Left ventricle myocardium superior (tissue), 1 donor: ENCODE data around the gene GMDS. TPM values are rescaled to one million over a fixed set of nuclear protein-coding genes. Genes with fewer than 3 reads are reported as not detected.

Experiments
- ATAC-seq: fragments of 200-7000 bp; cut with Tn5 transposase; one replicate; pipeline ENCODE4 v1.9.1; 2020; ENCODE audit warnings: mild to moderate bottlenecking, moderate library complexity
- DNase-seq: peaks from one replicate; pipeline ENCODE4 v3.0.0-alpha.2; 2020
- intact Hi-C: fragments of 100-400 bp; cut with micrococcal nuclease; formaldehyde crosslinking; loops from one replicate; pipeline ENCODE4 v1.11.0; 2022
- total RNA-seq: library from RNA; stranded (reverse); fragmentation: NEBNext Ultra II Directional; extraction: Animal tissue kit (Norgen Biotek cat#: 25700); gene quantifications from one replicate; pipeline ENCODE4 v1.2.1, GENCODE V29; 2021
- donor health status: DM: no; HTN: yes; CAD: no; lungs with severe emphysema.

GMDS gene
- total RNA-seq, 1 donor from 2014 or later = 6.4 TPM

- intact Hi-C loops = no loop called here
- ATAC-seq = no peak
These were observed 341.5 kb downstream of the GMDS start for GRCh38 chr6:1903780-1904465.

GRCh38 chr6:1901556-1901955 is 343.8 kb downstream of the GMDS start:
- no peak for DNase-seq
- intact Hi-C loops = no loop called here
- ATAC-seq = no peak

More at GRCh38 chr6:1903780-1904465, 341.5 kb downstream of the GMDS start:
- DNase-seq = no peak

- no peak for ATAC-seq
- DNase-seq = no peak
- intact Hi-C loops = no loop called here
These were observed 348.5 kb downstream of the GMDS start for GRCh38 chr6:1896897-1897296.

GRCh38 chr6:1895721-1896120 is 349.7 kb downstream of the GMDS start:
- intact Hi-C loops = no loop called here
- ATAC-seq (no peak), DNase-seq (no peak)

GRCh38 chr6:1894954-1895353 is 350.5 kb downstream of the GMDS start:
- ATAC-seq (no peak), DNase-seq (no peak)
- intact Hi-C loops = no loop called here

- DNase-seq (no peak), ATAC-seq (no peak)
- intact Hi-C loops = no loop called here
These were observed 351.8 kb downstream of the GMDS start for GRCh38 chr6:1893470-1894130.

GRCh38 chr6:1892716-1893115 is 352.7 kb downstream of the GMDS start:
- peak; percentile 27 for ATAC-seq
- intact Hi-C loops = no loop called here

GRCh38 chr6:1890987-1891386 is 354.4 kb downstream of the GMDS start:
- ATAC-seq = no peak

More at GRCh38 chr6:1892716-1893115, 352.7 kb downstream of the GMDS start:
- no peak for DNase-seq

GRCh38 chr6:1890071-1890470 is 355.3 kb downstream of the GMDS start:
- ATAC-seq (no peak), DNase-seq (no peak)
- intact Hi-C loops = no loop called here

More at GRCh38 chr6:1890987-1891386, 354.4 kb downstream of the GMDS start:
- DNase-seq = no peak
- intact Hi-C loops = no loop called here

- ATAC-seq = no peak
- DNase-seq = no peak
- intact Hi-C loops = no loop called here
These were observed 359.8 kb downstream of the GMDS start for GRCh38 chr6:1885576-1886011.

GRCh38 chr6:1884313-1884712 is 361.1 kb downstream of the GMDS start:
- no peak for ATAC-seq
- no peak for DNase-seq
- intact Hi-C loops = no loop called here

- DNase-seq (no peak), ATAC-seq (no peak)
- intact Hi-C loops = no loop called here
These were observed 367.1 kb downstream of the GMDS start for GRCh38 chr6:1878330-1878729.

GRCh38 chr6:1873781-1874180 is 371.6 kb downstream of the GMDS start:
- DNase-seq (no peak), ATAC-seq (no peak)
- intact Hi-C loops = no loop called here

GRCh38 chr6:1872649-1873131 is 372.7 kb downstream of the GMDS start:
- intact Hi-C loops = no loop called here
- DNase-seq = no peak
- peak; percentile 78 for ATAC-seq

GRCh38 chr6:1871724-1872315 is 373.6 kb downstream of the GMDS start:
- intact Hi-C loops = no loop called here
- DNase-seq (peak; percentile 41), ATAC-seq (peak; percentile 85)

- intact Hi-C loops = no loop called here
- DNase-seq (no peak), ATAC-seq (no peak)
These were observed 374.5 kb downstream of the GMDS start for GRCh38 chr6:1870932-1871331.

GRCh38 chr6:1870251-1870650 is 375.2 kb downstream of the GMDS start:
- DNase-seq (no peak), ATAC-seq (no peak)
- intact Hi-C loops = no loop called here

GRCh38 chr6:1869769-1870168 is 375.6 kb downstream of the GMDS start:
- intact Hi-C loops = no loop called here
- DNase-seq (no peak), ATAC-seq (no peak)

GRCh38 chr6:1869308-1869707 is 376.1 kb downstream of the GMDS start:
- ATAC-seq = no peak

GRCh38 chr6:1868561-1869261 is 376.7 kb downstream of the GMDS start:
- ATAC-seq (no peak), DNase-seq (no peak)
- intact Hi-C loops = no loop called here

More at GRCh38 chr6:1869308-1869707, 376.1 kb downstream of the GMDS start:
- intact Hi-C loops = no loop called here
- DNase-seq = no peak
